Neural cell (in vitro differentiated cells): Measurements from ENCODE around the gene MAPK14. TPM values are rescaled to one million over a fixed set of nuclear protein-coding genes. Genes with fewer than 3 reads are reported as not detected.

Experiments used
- H2AFZ ChIP-seq: fragments of 200-600, 300-800 bp; sonication (generic), shearing (Covaris generic); 2 replicates; pipeline ENCODE4 v1.6.0; 2014; ENCODE audit warnings: low read depth, mild to moderate bottlenecking, antibody characterized with exemption, low read length, moderate library complexity
- H3F3A ChIP-seq: fragments of 200-600 bp; shearing (Covaris generic); 2 replicates; pipeline ENCODE4 v1.6.1; 2016; ENCODE audit warnings: mild to moderate bottlenecking, moderate library complexity, mixed read lengths, antibody characterized with exemption, low read length; ENCODE audit not compliant: insufficient read depth, poor library complexity, severe bottlenecking
- H3K27ac ChIP-seq: fragments of 200-600, 300-800 bp; sonication (generic), shearing (Covaris generic); 2 replicates; pipeline ENCODE4 v1.5.1; 2014; ENCODE audit warnings: mild to moderate bottlenecking, low read length, moderate library complexity
- H3K27me3 ChIP-seq: fragments of 300-800, 200-600 bp; sonication (generic), shearing (Covaris generic); 2 replicates; pipeline ENCODE4 v1.6.0; 2014; ENCODE audit warnings: mild to moderate bottlenecking, low read depth, low read length, moderate library complexity; ENCODE audit not compliant: insufficient read depth
- H3K36me3 ChIP-seq: fragments of 300-800, 200-600 bp; sonication (generic), shearing (Covaris generic); 2 replicates; pipeline ENCODE4 v1.5.1; 2014; ENCODE audit warnings: mild to moderate bottlenecking, antibody characterized with exemption, low read length, moderate library complexity; ENCODE audit not compliant: insufficient read depth
- H3K4me2 ChIP-seq: fragments of 300-800, 200-600 bp; sonication (generic), shearing (Covaris generic); 2 replicates; pipeline ENCODE4 v1.6.0; 2014; ENCODE audit warnings: mild to moderate bottlenecking, low read length
- H3K4me3 ChIP-seq: fragments of 300-800, 200-600 bp; sonication (generic), shearing (Covaris generic); 2 replicates; pipeline ENCODE4 v1.5.1; 2014; ENCODE audit warnings: mild to moderate bottlenecking, low read length, moderate library complexity
- H3K79me2 ChIP-seq: fragments of 200-600 bp; shearing (Covaris generic); replicated peaks from 2 replicates; pipeline ENCODE4 v1.6.0; 2014; ENCODE audit warnings: mild to moderate bottlenecking, low read length, moderate library complexity; ENCODE audit not compliant: insufficient read depth
- H3K9ac ChIP-seq: fragments of 300-800, 200-600 bp; sonication (generic), shearing (Covaris generic); 2 replicates; pipeline ENCODE4 v1.6.1; 2016; ENCODE audit warnings: mild to moderate bottlenecking, low read length, mixed read lengths
- H3K9me2 ChIP-seq: fragments of 200-600 bp; shearing (Covaris generic); 2 replicates; pipeline ENCODE4 v1.6.1; 2016; ENCODE audit warnings: mild to moderate bottlenecking, low read length, mixed read lengths; ENCODE audit not compliant: insufficient read depth
- H3K9me3 ChIP-seq: fragments of 200-600, 300-800 bp; sonication (generic), shearing (Covaris generic); 2 replicates; pipeline ENCODE4 v1.6.1; 2016; ENCODE audit warnings: mild to moderate bottlenecking, mixed run types, low read length, moderate library complexity, mixed read lengths
- H4K20me1 ChIP-seq: fragments of 200-600 bp; shearing (Covaris generic); 2 replicates; pipeline ENCODE4 v1.6.1; 2016; ENCODE audit warnings: mild to moderate bottlenecking, mixed run types; ENCODE audit not compliant: insufficient read depth
- EP300 ChIP-seq: fragments of 450-650 bp; conservative IDR thresholded peaks from 2 replicates; pipeline ENCODE4 v1.6.1; 2014; ENCODE audit warnings: antibody characterized with exemption, mild to moderate bottlenecking, moderate library complexity; ENCODE audit not compliant: poor library complexity, severe bottlenecking
- EZH2 ChIP-seq: fragments of 200-600, 300-800 bp; shearing (Covaris generic), sonication (generic); IDR thresholded peaks from 2 replicates; pipeline ENCODE4 v1.6.1; 2014; ENCODE audit warnings: antibody characterized with exemption, low read length, borderline replicate concordance, mild to moderate bottlenecking; ENCODE audit not compliant: insufficient read depth, poor library complexity, severe bottlenecking
- MXI1 ChIP-seq: fragments of 450-650 bp; conservative IDR thresholded peaks from 2 replicates; pipeline ENCODE4 v1.6.1; 2014; ENCODE audit warnings: antibody characterized with exemption, mild to moderate bottlenecking; ENCODE audit not compliant: poor library complexity, severe bottlenecking
- POLR2AphosphoS5 ChIP-seq: IDR thresholded peaks from 2 replicates; pipeline ENCODE4 v1.6.1; 2012
- RAD21 ChIP-seq: fragments of 450-650 bp; conservative IDR thresholded peaks from 2 replicates; pipeline ENCODE4 v1.6.1; 2014; ENCODE audit warnings: antibody characterized with exemption, mild to moderate bottlenecking, moderate library complexity
- SMC3 ChIP-seq: fragments of 450-650 bp; conservative IDR thresholded peaks from 2 replicates; pipeline ENCODE4 v1.6.1; 2014; ENCODE audit warnings: antibody characterized with exemption, mild to moderate bottlenecking, moderate library complexity; ENCODE audit not compliant: poor library complexity
- TAF1 ChIP-seq: IDR thresholded peaks from 2 replicates; pipeline ENCODE4 v1.6.1; 2012; ENCODE audit warnings: low read depth
- polyA plus RNA-seq: library from polyadenylated mRNA; depleted of rRNA; stranded (reverse); fragments of >200 nt; gene quantifications from 2 replicates; pipeline ENCODE4 v1.2.3, GENCODE V29; 2014
- TF ChIP-seq, protein P1 (sequence below): IDR thresholded peaks from 2 replicates; pipeline ENCODE4 v1.6.1; 2012; ENCODE audit warnings: borderline replicate concordance
- TF ChIP-seq, protein P2 (sequence below): fragments of 450-650 bp; IDR thresholded peaks from 2 replicates; pipeline ENCODE4 v1.5.1; 2014; ENCODE audit warnings: antibody characterized with exemption, mild to moderate bottlenecking, moderate library complexity; ENCODE audit not compliant: poor library complexity, severe bottlenecking

Gene MAPK14
- polyA plus RNA-seq, 1 donor from 2014 or later: 26.6 TPM

DNA sequence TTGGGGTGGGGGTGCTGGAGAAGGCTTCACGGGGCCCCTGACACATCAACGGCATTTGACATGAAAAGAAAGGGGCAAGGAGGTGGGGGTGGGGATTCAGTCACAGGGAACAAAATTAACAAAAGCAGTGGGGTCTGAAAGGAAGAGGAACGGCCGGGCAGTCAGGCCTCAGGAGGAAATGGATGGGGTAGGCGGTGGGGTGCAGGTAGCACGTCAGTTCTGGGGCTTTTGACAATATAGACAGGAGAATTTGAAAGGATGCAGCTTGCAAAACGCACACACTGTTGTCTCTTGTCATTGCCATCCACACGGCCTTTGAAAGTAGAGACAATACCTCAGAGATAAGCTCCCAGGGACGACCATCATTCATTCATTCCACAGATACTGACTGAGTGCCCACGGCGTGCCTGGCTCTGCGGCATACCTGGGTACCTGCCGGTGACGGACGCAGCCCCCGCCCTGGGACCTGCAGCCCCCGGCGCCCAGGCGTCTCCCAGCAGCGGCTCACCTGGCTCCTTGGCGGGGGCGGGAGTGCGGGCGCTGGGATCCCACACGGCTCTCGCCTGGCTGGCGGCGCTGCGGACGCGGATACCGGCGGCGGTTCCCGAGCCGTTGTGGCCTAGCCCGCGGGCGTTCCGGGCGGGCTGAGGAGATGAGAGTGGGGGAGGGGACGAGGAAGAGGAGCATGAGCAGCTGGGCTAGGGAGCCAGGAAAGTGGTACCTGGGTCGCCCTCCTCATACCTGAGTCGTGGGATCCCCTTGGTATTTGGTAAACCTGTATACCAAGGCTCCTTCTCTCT, 3.4 kb upstream of the MAPK14 start, which contains the start of gene SLC26A8:
Gene SLC26A8, minus strand, starts transcription at position 646 of the 800 bp plus-strand sequence. CDS start 4,934 bp downstream, outside the sequence.
- peaks cover 6% of the 10 kb centered on the region for H3K79me2 ChIP-seq
- H2AFZ ChIP-seq: peak within 1 kb of the TSS; percentile 14
- H3F3A ChIP-seq: no peaks in the 10 kb centered on the region
- no peaks in the 10 kb centered on the region for H3K27me3 ChIP-seq
- H3K27ac ChIP-seq: no peak within 1 kb of the TSS
- H3K4me2 ChIP-seq: no peak within 1 kb of the TSS
- H3K9me3 ChIP-seq: no peaks in the 10 kb centered on the region
- H3K36me3 ChIP-seq: no peaks in the 10 kb centered on the region
- no peak within 1 kb of the TSS for H3K4me3 ChIP-seq
- H3K9ac ChIP-seq: no peak within 1 kb of the TSS
- H3K9me2 ChIP-seq: no peaks in the 10 kb centered on the region
- TF ChIP-seq SMC3 (no peak), MXI1 (no peak), TAF1 (no peak), POLR2AphosphoS5 (no peak), RAD21 (no peak), EP300 (no peak), EZH2 (no peak)
- TF ChIP-seq, protein P1, sequence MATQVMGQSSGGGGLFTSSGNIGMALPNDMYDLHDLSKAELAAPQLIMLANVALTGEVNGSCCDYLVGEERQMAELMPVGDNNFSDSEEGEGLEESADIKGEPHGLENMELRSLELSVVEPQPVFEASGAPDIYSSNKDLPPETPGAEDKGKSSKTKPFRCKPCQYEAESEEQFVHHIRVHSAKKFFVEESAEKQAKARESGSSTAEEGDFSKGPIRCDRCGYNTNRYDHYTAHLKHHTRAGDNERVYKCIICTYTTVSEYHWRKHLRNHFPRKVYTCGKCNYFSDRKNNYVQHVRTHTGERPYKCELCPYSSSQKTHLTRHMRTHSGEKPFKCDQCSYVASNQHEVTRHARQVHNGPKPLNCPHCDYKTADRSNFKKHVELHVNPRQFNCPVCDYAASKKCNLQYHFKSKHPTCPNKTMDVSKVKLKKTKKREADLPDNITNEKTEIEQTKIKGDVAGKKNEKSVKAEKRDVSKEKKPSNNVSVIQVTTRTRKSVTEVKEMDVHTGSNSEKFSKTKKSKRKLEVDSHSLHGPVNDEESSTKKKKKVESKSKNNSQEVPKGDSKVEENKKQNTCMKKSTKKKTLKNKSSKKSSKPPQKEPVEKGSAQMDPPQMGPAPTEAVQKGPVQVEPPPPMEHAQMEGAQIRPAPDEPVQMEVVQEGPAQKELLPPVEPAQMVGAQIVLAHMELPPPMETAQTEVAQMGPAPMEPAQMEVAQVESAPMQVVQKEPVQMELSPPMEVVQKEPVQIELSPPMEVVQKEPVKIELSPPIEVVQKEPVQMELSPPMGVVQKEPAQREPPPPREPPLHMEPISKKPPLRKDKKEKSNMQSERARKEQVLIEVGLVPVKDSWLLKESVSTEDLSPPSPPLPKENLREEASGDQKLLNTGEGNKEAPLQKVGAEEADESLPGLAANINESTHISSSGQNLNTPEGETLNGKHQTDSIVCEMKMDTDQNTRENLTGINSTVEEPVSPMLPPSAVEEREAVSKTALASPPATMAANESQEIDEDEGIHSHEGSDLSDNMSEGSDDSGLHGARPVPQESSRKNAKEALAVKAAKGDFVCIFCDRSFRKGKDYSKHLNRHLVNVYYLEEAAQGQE: no peak
- TF ChIP-seq, protein P2, sequence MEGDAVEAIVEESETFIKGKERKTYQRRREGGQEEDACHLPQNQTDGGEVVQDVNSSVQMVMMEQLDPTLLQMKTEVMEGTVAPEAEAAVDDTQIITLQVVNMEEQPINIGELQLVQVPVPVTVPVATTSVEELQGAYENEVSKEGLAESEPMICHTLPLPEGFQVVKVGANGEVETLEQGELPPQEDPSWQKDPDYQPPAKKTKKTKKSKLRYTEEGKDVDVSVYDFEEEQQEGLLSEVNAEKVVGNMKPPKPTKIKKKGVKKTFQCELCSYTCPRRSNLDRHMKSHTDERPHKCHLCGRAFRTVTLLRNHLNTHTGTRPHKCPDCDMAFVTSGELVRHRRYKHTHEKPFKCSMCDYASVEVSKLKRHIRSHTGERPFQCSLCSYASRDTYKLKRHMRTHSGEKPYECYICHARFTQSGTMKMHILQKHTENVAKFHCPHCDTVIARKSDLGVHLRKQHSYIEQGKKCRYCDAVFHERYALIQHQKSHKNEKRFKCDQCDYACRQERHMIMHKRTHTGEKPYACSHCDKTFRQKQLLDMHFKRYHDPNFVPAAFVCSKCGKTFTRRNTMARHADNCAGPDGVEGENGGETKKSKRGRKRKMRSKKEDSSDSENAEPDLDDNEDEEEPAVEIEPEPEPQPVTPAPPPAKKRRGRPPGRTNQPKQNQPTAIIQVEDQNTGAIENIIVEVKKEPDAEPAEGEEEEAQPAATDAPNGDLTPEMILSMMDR: no peak
- no peaks in the 10 kb centered on the region for H4K20me1 ChIP-seq

DNA sequence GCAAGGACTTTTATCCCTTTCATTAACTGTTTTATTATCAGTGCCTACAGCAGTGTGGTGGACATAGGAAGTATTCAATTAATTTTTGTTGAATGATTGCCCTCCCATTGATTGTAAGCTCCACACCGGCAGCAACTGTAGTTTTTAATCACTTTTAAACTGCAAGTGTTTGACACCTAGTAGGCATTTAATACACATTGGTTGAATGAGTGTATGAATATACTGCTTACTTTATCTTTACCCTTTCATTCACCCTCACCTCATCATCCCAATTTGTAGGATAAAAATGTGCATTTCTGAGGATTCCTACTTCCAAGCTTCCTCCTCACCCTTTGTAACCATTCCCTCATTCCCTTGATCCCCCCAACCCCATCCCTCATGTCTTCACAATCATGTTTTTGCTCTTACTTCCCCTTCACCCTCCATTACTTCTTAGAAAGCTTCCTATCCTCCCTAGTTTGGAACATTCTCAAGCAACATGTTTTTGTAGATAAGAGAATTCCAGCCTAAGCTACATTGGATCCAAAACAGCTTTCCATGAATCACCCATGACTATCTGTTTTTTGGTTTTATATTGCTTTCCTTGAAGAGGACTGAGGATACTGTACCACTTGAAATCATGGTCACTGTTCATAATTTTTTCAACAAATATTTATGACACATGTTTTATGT, 2.2 kb upstream of the MAPK14 start:
- Histone ChIP-seq H4K20me1 (no peaks in the 10 kb centered on the region), H3K9me2 (no peaks in the 10 kb centered on the region), H3K4me2 (no peak overlapping the region), H3K79me2 (peaks cover 18% of the 10 kb centered on the region), H2AFZ (no peak overlapping the region), H3K36me3 (no peaks in the 10 kb centered on the region), H3K4me3 (no peak overlapping the region), H3K9ac (no peak overlapping the region), H3K9me3 (no peaks in the 10 kb centered on the region), H3K27me3 (no peaks in the 10 kb centered on the region), H3F3A (no peaks in the 10 kb centered on the region), H3K27ac (no peak overlapping the region)
- no peak for TF ChIP-seq SMC3
- TF ChIP-seq EP300: no peak
- TF ChIP-seq, protein P2: no peak
- no peak for TF ChIP-seq TAF1
- no peak for TF ChIP-seq MXI1
- no peak for TF ChIP-seq EZH2
- no peak for TF ChIP-seq POLR2AphosphoS5
- TF ChIP-seq, protein P1: no peak
- TF ChIP-seq RAD21: no peak
